H1 (cell line): ENCODE data around the gene ARHGEF19. TPM values are rescaled to one million over a fixed set of nuclear protein-coding genes. Genes with fewer than 3 reads are reported as not detected.

Experiments
- CTCF ChIA-PET: fragments of 300-600 bp; sonication (Branson Sonifier 250); formaldehyde crosslinking; loops from one replicate; lab custom pipeline; 2021; ENCODE audit not compliant: partially characterized antibody; lab: Charles Lee
- POLR2A ChIA-PET: fragments of 300-600 bp; sonication (Branson Sonifier 250); formaldehyde crosslinking; loops from one replicate; lab custom pipeline; 2021; ENCODE audit warnings: inconsistent platforms; ENCODE audit not compliant: partially characterized antibody; lab: Charles Lee
- DNase-seq, 2 experiments: peaks; one replicate each; pipeline versions ENCODE4 v3.0.0 to v3.0.0-alpha.2; 2010 to 2022; ENCODE audit warnings: low spot score in 2 of 2, low read depth in 1 of 2, mixed read lengths in 1 of 2
- FAIRE-seq: peaks from 2 replicates; lab custom pipeline; 2011; peaks lifted over from hg19 to GRCh38; lab: Jason Lieb, UNC
- H2AFZ ChIP-seq: 2 replicates; pipeline ENCODE4 v1.8.1; 2012; ENCODE audit warnings: low read length, inconsistent platforms
- H2AK5ac ChIP-seq: 2 replicates; pipeline ENCODE4 v1.6.1; 2013; ENCODE audit warnings: low read depth, low read length
- H2BK120ac ChIP-seq: replicated peaks from 2 replicates; pipeline ENCODE3; 2013; ENCODE audit warnings: low read depth, low read length, inconsistent platforms
- H2BK12ac ChIP-seq: 2 replicates; pipeline ENCODE4 v1.6.1; 2013; ENCODE audit warnings: low read depth, low read length
- H2BK15ac ChIP-seq: 2 replicates; pipeline ENCODE4 v1.6.1; 2013; ENCODE audit warnings: low read length
- H2BK20ac ChIP-seq: 2 replicates; pipeline ENCODE4 v1.6.1; 2013; ENCODE audit warnings: low read length
- H2BK5ac ChIP-seq: 2 replicates; pipeline ENCODE4 v1.6.1; 2013; ENCODE audit warnings: low read depth, low read length
- H3K14ac ChIP-seq: 2 replicates; pipeline ENCODE4 v1.6.1; 2013; ENCODE audit warnings: inconsistent platforms; ENCODE audit not compliant: insufficient read length
- H3K18ac ChIP-seq: 2 replicates; pipeline ENCODE4 v1.6.1; 2013; ENCODE audit warnings: low read length; ENCODE audit errors: extremely low read depth
- H3K23ac ChIP-seq: 2 replicates; pipeline ENCODE4 v1.6.1; 2013; ENCODE audit warnings: inconsistent platforms; ENCODE audit not compliant: insufficient read length
- H3K23me2 ChIP-seq: 2 replicates; pipeline ENCODE4 v1.6.1; 2013; ENCODE audit warnings: low read depth, low read length
- H3K27ac ChIP-seq: 2 replicates; pipeline ENCODE4 v1.6.1; 2011; ENCODE audit warnings: low read depth, low read length, inconsistent platforms
- H3K27me3 ChIP-seq, 4 experiments: replicated peaks in 1 of 4; 1 replicate in 1 of 4; 2 replicates in 3 of 4; pipeline versions ENCODE4 v1.6.1 to v1.8.1; 2011 to 2013; ENCODE audit warnings: low read length in 3 of 4, mild to moderate bottlenecking in 3 of 4, inconsistent platforms in 2 of 4, mixed read lengths in 2 of 4, moderate library complexity in 1 of 4; ENCODE audit not compliant: control insufficient read depth in 3 of 4, insufficient read depth in 3 of 4; ENCODE audit errors: extremely low read depth in 1 of 4
- H3K36me3 ChIP-seq, 4 experiments: 2 replicates each; pipeline versions ENCODE4 v1.6.1 to v1.8.1; 2011 to 2013; ENCODE audit warnings: mild to moderate bottlenecking in 4 of 4, low read length in 3 of 4, moderate library complexity in 2 of 4, control low read depth in 1 of 4, inconsistent platforms in 1 of 4; ENCODE audit not compliant: insufficient read depth in 4 of 4, control insufficient read depth in 2 of 4
- H3K4ac ChIP-seq: replicated peaks from 2 replicates; pipeline ENCODE3; 2013; ENCODE audit warnings: low read length, low read depth, mixed read lengths, inconsistent platforms; ENCODE audit not compliant: insufficient read length
- H3K4me1 ChIP-seq, 4 experiments: replicated peaks in 1 of 4; 1 replicate in 1 of 4; 2 replicates in 3 of 4; pipeline versions ENCODE4 v1.6.1 to v1.8.1; 2011 to 2013; ENCODE audit warnings: low read length in 3 of 4, inconsistent platforms in 2 of 4, mixed read lengths in 1 of 4; ENCODE audit not compliant: insufficient read depth in 4 of 4, control insufficient read depth in 3 of 4
- H3K4me2 ChIP-seq, 2 experiments: 2 replicates each; pipeline versions ENCODE4 v1.6.1 to v1.8.1; 2011 to 2013; ENCODE audit warnings: low read depth in 2 of 2, low read length in 2 of 2, control low read depth in 1 of 2, inconsistent platforms in 1 of 2, mild to moderate bottlenecking in 1 of 2; ENCODE audit not compliant: insufficient read depth in 1 of 2
- H3K4me3 ChIP-seq, 4 experiments: fragments of 200-600, 300-600 bp in 1 of 4; sonication (generic), shearing (Covaris generic), sonication (Bioruptor Twin) in 1 of 4; 2 replicates each; pipeline versions ENCODE4 v1.5.1 to v1.8.1; 2011 to 2016; ENCODE audit warnings: low read length in 4 of 4, low read depth in 3 of 4, control low read depth in 2 of 4, inconsistent platforms in 2 of 4, mild to moderate bottlenecking in 2 of 4, mixed read lengths in 1 of 4, moderate library complexity in 1 of 4; ENCODE audit not compliant: insufficient read depth in 2 of 4; ENCODE audit errors: extremely low read depth in 1 of 4
- H3K56ac ChIP-seq: replicated peaks from 2 replicates; pipeline ENCODE3; 2013; ENCODE audit warnings: low read depth, mild to moderate bottlenecking, mixed read lengths, low read length, inconsistent platforms; ENCODE audit not compliant: insufficient read length
- H3K79me1 ChIP-seq: 2 replicates; pipeline ENCODE4 v1.6.1; 2013; ENCODE audit warnings: low read depth, low read length, control low read depth
- H3K79me2 ChIP-seq, 2 experiments: 2 replicates each; pipeline versions ENCODE4 v1.6.1 to v1.8.1; 2012 to 2013; ENCODE audit warnings: low read length in 2 of 2, mild to moderate bottlenecking in 2 of 2, inconsistent platforms in 1 of 2; ENCODE audit not compliant: insufficient read depth in 2 of 2, control insufficient read depth in 1 of 2
- H3K9ac ChIP-seq, 4 experiments: replicated peaks in 1 of 4; 1 replicate in 1 of 4; 2 replicates in 3 of 4; pipeline versions ENCODE4 v1.6.1 to v1.8.1; 2011 to 2013; ENCODE audit warnings: low read depth in 3 of 4, low read length in 3 of 4, control low read depth in 2 of 4, mild to moderate bottlenecking in 2 of 4, moderate library complexity in 2 of 4, inconsistent platforms in 1 of 4; ENCODE audit errors: extremely low read depth in 1 of 4
- H3K9me3 ChIP-seq, 2 experiments: 2 replicates each; pipeline versions ENCODE4 v1.6.1 to v1.8.1; 2012 to 2013; ENCODE audit warnings: mild to moderate bottlenecking in 2 of 2, moderate library complexity in 2 of 2, control low read depth in 1 of 2, inconsistent platforms in 1 of 2, low read depth in 1 of 2, low read length in 1 of 2, mixed read lengths in 1 of 2; ENCODE audit not compliant: insufficient read depth in 2 of 2
- H4K20me1 ChIP-seq, 2 experiments: replicated peaks in 1 of 2; 2 replicates each; pipeline versions ENCODE3 to v1.8.1; 2011 to 2013; ENCODE audit warnings: inconsistent platforms in 2 of 2, low read length in 2 of 2, mild to moderate bottlenecking in 1 of 2; ENCODE audit not compliant: insufficient read depth in 2 of 2, control insufficient read depth in 1 of 2
- H4K5ac ChIP-seq: 2 replicates; pipeline ENCODE4 v1.6.1; 2013; ENCODE audit warnings: low read length, low read depth, mixed read lengths, inconsistent platforms; ENCODE audit not compliant: insufficient read length
- H4K8ac ChIP-seq: 2 replicates; pipeline ENCODE4 v1.8.0; 2013; ENCODE audit warnings: mild to moderate bottlenecking, moderate library complexity, low read length, inconsistent platforms; ENCODE audit not compliant: insufficient read depth; ENCODE audit errors: extremely low read depth
- H4K91ac ChIP-seq: replicated peaks from 2 replicates; pipeline ENCODE3; 2013; ENCODE audit warnings: low read length, mixed read lengths, inconsistent platforms; ENCODE audit not compliant: insufficient read length
- FOSL1 ChIP-seq: IDR thresholded peaks from 2 replicates; pipeline ENCODE4 v1.6.1; 2011; ENCODE audit warnings: mild to moderate bottlenecking, low read depth, low read length, moderate library complexity; ENCODE audit not compliant: insufficient read depth
- WGBS, 2 experiments: shearing (Covaris generic) in 1 of 2; methylation state at CpG; one replicate each; pipeline versions ENCODE4 v1.1.6 to v1.1.7; 2013 to 2015; ENCODE audit warnings: low lambda C conversion rate in 2 of 2, mixed read lengths in 2 of 2, inconsistent platforms in 1 of 2, low coverage in 1 of 2, missing lambda C conversion rate in 1 of 2; ENCODE audit not compliant: insufficient replicate concordance in 2 of 2, insufficient coverage in 1 of 2, insufficient read length in 1 of 2; ENCODE audit errors: extremely low coverage in 1 of 2, missing lambda C conversion rate in 1 of 2; 5-methylcytosine and 5-hydroxymethylcytosine counted together
- polyA plus RNA-seq, 7 experiments: library from polyadenylated mRNA; depleted of rRNA in 3 of 7; stranded (reverse) in 5 of 7; unstranded in 2 of 7; fragments of >200 nt in 5 of 7; fragments of 200-250 nt in 2 of 7; gene quantifications; 1 replicate in 5 of 7; 2 replicates in 1 of 7; 4 replicates in 1 of 7; pipeline versions ENCODE4 v1.2.1 to v1.2.3, GENCODE V29; 2011 to 2013; ENCODE audit warnings: missing spikeins in 2 of 7, mixed read lengths in 2 of 7
- total RNA-seq: library from RNA; stranded (reverse); fragmentation: NEBNext Ultra II Directional; extraction: Animal tissue kit (Norgen Biotek cat#: 25700); gene quantifications from 2 replicates; pipeline ENCODE4 v1.2.1, GENCODE V29; 2021

Gene ARHGEF19
- total and polyA plus RNA-seq, 2 of the 8 experiments (the other 6 are each of a cell fraction or from before 2014, with no cell fraction given), result 47.5 to 56.4 TPM

DNA sequence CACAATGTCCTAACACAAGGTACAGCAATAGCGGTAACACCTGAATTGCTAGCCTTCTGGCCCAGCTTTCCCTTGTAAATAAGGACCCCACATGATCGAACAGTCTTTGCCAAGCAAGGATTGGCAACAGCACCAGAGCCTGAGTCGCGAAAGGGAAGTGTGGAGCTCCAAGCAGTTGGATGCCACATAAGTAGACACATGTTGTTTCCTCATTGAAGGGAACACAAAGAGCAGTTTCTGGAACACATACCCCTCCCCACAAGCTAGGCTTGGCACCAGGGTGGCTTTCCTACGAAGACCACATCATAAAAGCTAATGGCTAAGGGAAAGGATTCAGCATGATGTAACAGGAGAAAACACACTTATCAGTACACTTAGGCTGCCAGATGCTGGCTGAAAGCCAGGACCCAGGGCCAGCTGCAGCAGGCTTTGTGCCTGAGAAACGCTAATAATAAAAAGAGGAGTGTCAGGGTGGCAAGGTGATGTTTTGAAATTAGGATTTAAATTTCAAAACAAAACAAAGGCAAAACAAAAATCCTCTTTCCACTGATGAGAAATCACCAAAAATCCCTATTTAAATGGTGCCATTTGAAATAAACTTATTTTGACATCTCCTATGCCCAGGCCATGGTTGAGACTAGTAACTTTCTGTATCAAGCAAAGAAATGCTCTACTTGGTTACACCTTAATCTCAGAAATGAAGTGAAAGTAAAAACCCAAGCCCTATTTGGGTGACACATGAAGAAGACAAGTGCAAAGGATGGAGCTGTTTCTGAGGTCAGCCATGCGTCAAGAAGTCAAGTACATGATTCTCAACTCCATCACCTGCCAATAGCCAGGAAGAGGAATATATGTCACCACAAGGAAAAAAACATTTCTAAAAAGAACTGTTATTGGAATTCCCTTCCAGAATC, 36.4 kb upstream of the ARHGEF19 start:
- no peak overlapping the region for H3K4me3 ChIP-seq
- TF ChIP-seq FOSL1, result no peak

More for the DNA sequence above, 36.4 kb upstream of the ARHGEF19 start:
- ChIA-PET POLR2A (interaction anchor here (0.9 to 1.1 kb wide), 2 partner anchors 9 to 36 kb away, joined by 3 read pairs; partner anchors contain the start of gene ARHGEF19), CTCF (interaction anchor here (0.6 to 9.0 kb wide), 7 partner anchors 17 to 180 kb away, joined by 3 to 106 read pairs (median 3); partner anchors contain the start of genes CPLANE2 and FAM131C)
- Histone ChIP-seq H3K23me2 (no peaks in the 10 kb centered on the region), H3K4ac (no peak overlapping the region), H3K56ac (no peak overlapping the region), H4K8ac (no peak overlapping the region), H3K18ac (no peak overlapping the region), H3K23ac (no peak overlapping the region), H2BK20ac (no peak overlapping the region), H3K79me2 (no peaks in the 10 kb centered on the region), H4K5ac (no peak overlapping the region), H3K36me3 (peaks cover 2 to 20% (median 14%) of the 10 kb centered on the region in 4 experiments; a peak in 6 of 8 replicates), H3K79me1 (no peaks in the 10 kb centered on the region), H3K4me1 (0 out of 7 replicates have a peak, but pooled peaks cover 0 to 3% (median 0%) of the 10 kb centered on the region in 4 experiments), H2AFZ (no peak overlapping the region), H2BK12ac (no peak overlapping the region), H2BK120ac (no peak overlapping the region), H3K27ac (no peak overlapping the region), H2BK5ac (no peak overlapping the region), H3K9me3 (no peaks in the 10 kb centered on the region), H4K20me1 (peaks cover 2 to 3% of the 10 kb centered on the region in 2 experiments), H3K9ac (no peak overlapping the region), H2AK5ac (no peak overlapping the region), H2BK15ac (no peak overlapping the region), H3K14ac (no peak overlapping the region), H3K27me3 (no peaks in the 10 kb centered on the region), H4K91ac (no peak overlapping the region), H3K4me2 (no peak overlapping the region)
- DNase-seq (no peak), FAIRE-seq (no peak)
- WGBS, 2 experiments, result 95% methylated on average over 7 of the region's 7 CpGs; no CpG with 5 or more reads in 1 of the 2 experiments
